ENCODE measurements around the gene INPP5A.
"Not testable (repeated sequence)": the region's sequence is repeated elsewhere in the genome, so short reads cannot be mapped to it uniquely, and the experiment has no call there.

The INPP5A gene

DNA sequence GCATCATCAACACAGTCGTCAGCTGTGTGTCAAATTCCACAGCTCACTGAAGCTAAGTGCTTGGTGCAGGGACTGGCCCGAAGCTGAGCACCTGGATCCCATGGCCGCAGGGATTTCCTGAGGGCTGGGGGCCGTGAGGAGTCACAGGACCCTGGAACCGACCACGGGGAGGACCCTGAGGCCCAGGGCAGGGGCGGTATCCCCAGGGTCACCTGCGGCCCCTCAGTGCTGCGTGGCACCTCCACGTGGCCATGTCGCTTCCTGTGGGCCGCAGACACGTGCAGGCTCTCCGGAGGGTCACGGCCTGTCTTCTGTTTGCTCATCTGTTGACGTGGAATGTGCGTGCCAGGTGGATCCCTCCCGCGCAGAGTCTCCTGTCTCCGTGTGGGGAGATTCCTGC, 194.9 kb downstream of the INPP5A start:
- DNase-seq, result no peak

GRCh38 chr10:132733926-132734325, 196.3 kb downstream of the INPP5A start:
- no peak for DNase-seq

- DNase-seq, result no peak
These were observed 197.8 kb downstream of the INPP5A start for GRCh38 chr10:132735341-132735775.

DNA sequence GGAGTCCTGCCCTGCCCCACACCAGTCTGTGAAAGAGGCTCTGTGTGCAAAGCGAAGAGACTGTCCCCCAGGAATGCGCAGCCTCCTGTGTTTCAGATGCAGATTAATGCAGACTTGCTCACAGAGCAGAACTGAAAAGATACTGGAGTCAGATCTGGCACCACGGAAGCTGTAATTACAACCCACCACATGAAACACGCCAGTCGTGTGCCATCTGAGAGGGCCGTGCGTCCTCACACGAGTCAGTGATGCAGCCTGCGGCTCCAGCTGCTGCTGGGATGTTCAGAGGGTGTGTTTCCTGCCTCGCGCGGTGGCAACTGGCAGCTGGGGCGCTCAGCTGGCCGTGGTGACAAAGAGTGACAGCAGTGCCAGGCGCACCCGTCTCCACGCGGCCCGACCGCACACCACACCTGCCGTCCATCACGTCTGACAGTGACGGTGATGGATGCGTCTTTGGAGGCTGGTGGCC, 198.4 kb downstream of the INPP5A start:
- DNase-seq, result no peak

DNA sequence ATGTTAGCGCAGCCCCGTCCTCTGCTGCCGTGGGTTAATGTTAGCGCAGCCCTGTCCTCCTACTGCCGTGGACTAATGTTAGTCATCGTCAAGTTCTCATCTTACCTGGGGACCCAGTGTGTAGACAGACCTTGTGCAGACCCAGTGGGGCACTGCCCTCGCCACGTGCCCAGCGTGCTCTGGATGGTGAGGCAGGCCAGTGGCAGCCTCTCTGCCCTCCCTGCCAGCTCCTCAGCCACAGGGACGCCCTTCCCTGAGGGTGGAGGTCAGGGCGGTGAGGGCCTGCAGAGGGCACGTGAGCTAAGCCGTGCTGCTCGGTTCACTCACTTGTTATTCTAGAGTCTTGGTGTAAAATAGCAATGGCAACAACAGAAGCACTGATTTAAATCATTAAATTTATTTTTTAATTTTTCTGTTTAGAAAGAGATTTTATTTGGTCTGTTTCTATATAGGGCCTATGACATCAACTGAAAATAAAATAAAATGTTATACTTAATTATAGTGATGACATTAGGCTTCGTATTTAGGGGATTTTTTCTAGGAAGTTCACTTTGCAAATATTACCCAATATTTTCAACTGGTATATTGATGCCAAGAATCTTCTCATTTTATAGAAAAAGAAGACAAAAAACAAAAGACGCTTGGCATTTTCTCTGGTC, 199.9 kb downstream of the INPP5A start:
- DNase-seq, result no peak

DNA sequence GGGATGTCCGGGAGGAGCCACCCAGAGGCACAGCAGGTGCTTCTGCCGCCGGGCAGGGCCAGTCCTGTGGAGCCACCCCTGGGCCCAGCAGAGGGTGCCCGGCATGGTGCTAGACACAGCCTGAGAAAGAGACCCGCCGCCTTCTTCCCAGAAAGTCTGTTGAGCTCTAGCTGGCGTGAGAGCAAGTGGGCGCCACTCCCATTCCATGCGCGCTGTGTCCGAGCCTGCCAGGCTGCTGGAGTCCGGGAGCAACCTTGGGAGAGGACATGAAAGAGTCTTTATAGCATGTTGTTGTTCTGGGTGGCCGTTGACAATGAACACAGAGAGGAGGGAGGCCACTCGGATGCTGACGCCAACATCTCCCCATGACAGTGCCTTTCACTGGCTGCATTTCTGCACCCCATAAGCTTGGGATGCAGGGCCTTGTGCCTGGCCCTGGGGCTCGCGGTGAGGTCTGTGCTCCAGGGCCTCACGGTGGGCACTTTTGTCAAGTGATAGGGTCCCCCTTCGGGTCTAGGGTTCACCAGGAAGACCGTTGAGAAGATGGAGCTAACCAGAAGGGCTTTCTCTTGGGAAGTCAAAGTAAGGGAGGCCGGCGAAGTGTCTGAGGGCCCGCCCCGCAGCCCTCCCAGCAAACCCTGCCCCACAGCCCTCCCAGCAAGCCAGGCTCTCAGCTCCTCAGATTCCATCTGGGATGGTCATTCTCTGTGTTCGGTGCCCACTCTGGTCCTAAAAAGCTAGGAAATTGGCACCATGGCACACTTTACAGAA, 201.1 kb downstream of the INPP5A start:
- DNase-seq, result no peak

DNA sequence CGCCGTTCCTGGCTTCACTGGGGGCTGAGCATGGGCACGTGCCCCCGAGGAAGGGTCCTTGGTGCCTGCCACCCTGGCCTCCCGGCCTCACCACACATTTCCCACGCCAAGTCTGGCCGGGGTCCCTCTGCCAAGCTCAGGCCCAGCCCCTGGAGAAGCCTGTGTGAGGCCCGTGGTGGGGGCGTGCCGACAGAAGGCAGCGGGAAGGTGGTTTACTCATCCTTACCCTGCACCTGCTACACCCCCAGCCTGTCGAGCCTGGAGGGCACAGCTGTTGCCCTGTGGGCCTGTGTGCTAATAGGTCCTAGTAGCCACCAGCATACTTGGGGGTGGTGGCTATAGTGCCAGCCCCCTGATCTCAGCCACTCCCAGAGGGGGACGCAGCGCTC, 201.6 kb downstream of the INPP5A start:
- DNase-seq, result no peak

DNA sequence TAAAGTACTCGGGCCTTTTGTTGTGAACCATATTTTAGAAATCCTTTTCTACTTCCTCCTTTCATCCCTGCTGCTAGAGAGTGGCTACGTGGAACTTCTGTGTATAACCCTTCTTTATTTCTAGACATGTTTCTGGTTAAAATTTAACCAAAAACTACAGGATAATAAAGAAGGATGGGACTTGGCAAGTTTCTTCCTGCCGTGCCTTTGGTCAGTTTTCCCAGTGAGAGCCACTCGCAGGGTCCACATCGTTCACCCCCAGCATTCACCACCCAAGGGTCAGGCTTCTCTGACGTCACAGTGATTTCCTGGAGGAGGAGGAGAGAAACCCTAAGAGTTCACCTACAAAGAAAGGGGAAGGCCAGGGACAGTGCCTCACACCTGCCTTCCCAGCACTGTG, 203.0 kb downstream of the INPP5A start:
- no peak for DNase-seq

DNA sequence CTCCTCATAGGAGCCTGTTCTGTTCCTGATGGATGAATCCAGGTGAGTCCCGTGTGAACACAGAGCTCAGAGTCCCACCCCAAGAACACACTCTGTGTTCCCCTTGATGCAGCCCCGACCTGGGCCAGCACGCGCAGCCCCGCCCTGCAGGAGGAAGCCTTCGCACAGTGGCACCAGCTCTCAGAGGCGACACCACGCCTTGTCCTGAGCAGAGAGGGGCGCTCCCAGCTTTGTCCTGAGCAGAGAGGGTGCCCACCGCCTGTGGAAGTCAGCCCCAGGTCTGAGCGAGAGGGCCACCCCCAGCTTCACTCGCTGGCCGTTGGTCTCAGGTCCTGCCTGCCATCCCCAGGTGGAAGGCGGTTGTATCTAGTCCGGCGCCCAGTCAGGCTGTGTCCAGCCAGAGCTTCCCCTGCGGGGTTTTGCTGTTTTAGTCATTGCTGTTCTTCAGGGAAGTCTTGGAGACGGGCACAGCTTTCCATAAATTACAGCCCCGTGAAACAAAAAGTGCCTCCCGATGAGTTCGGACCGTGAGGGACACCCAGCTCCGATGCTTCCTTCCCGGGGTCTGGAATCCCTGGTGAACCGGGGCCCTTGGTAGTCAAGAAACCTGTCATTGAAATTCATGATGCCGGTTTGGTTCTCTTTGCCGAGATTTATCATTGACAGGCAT, 204.7 kb downstream of the INPP5A start:
- DNase-seq, result no peak

DNA sequence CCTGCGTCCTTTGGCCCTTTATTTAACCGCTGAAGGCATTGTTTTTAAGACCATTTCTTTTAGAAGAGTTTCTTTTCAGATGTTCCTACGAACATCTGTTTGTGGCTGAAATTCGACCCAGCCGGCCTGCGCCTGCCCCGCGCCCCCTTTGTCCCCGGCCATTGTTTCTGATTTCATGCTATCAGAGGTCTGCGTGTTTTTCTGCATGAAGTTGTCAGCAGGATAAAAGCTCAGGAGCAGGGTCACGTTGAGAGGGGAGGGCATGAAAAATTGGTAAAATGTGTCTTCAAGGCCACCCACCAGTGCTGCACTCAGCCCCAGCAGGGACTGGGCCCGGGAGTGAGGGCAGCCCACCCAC, 205.2 kb downstream of the INPP5A start:
- no peak for DNase-seq

DNA sequence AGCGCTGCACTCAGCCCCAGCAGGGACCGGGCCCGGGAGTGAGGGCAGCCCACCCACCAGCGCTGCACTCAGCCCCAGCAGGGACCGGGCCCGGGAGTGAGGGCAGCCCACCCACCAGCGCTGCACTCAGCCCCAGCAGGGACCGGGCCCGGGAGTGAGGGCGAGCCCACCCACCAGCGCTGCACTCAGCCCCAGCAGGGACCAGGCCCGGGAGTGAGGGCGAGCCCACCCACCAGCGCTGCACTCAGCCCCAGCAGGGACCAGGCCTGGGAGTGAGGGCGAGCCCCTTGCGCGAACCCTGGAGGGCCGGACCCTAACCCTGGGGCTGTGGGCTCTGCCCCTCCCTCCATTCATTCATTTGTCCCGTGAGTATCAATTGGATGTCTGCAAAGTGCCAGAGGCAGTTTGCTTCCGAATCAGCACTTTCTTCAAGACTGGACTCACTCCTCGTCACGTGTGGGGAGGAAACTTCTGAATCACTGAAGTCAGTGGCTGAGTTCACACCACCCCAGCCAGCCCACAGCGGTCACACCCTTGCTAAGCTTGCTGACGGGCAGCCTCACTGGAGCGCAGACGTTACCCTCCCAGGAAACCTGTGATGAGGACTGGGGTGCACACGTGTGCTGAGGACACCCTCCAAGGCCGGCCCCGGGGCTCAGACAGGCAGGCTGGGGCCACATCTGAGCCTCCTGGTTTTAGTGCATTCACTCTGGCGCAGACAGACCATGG, 205.8 kb downstream of the INPP5A start:
- not testable (repeated sequence) for DNase-seq

DNA sequence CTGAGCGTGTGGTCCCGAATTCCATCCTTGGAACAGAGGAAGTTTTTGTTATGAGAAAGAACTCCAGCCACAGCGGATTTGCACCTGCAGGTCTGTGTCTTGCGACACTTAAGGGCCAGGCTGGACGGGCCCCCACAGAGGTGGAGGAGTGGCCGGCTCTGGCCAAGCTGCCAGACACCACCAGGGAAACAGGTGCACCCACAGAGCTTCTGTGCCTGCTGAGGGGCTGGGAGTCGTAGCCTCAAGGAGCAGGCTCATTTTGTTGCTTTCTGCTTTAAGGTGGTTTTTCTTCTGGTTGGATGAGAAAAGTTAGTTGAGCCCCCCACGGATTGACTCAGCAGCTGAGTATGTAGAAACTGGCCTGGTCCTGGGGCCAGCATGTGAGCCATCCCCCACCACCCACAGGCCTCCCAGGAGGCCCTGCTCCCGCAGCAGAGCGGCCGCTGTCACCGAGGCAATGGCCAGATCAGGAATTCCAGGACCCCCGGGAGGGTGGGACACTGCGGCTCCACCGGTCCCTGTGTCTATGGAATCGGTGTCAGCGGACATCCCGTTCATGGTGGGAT, 206.4 kb downstream of the INPP5A start:
- DNase-seq, result no peak

- DNase-seq, result no peak
These were observed 207.3 kb downstream of the INPP5A start for GRCh38 chr10:132744839-132745238.

GRCh38 chr10:132745511-132745910, 207.9 kb downstream of the INPP5A start:
- no peak for DNase-seq

DNA sequence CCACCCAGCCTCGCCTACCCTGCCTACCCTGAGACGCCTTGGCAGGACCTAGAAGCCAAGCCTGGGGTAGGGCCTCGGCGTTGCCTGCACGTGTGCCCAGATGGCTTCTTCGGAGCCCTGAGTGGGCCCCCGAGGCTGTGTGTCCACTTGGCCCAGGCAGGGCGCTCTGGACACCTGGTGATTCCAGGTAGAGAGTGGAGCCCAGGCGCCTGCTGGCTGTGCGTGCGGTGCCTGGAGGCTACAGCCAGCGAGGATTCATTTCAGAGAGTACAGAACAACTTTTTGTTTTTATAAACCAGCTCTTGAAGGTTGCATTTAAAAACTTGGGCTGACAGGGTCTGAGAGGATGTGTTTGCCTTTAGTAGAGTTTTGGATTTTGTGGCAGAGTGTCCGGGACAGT, 208.4 kb downstream of the INPP5A start:
- no peak for DNase-seq

DNA sequence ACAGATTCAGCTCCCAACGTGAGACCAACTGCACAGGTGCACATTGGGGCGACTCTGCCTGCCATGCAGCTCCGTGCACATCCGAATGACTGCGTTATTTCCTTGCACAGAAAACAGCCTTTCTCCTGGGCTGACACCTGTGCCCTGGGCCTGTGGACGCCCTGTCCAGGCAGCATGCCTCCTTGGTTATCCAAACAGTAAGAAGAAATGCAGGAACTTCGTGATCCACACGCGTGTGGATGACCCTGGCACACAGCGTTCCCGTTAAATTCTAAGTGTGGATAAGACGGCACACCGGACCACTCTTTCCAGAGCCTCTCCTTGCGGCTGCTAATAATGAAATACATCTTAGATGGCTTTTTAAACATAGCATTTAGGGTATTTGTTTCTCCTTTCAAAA, 208.8 kb downstream of the INPP5A start:
- no peak for DNase-seq

GRCh38 chr10:132746801-132747625, 209.4 kb downstream of the INPP5A start:
- no peak for DNase-seq

GRCh38 chr10:132748135-132748534, 210.5 kb downstream of the INPP5A start:
- DNase-seq, result no peak

- no peak for DNase-seq
These were observed 211.2 kb downstream of the INPP5A start for GRCh38 chr10:132748545-132749370.

DNA sequence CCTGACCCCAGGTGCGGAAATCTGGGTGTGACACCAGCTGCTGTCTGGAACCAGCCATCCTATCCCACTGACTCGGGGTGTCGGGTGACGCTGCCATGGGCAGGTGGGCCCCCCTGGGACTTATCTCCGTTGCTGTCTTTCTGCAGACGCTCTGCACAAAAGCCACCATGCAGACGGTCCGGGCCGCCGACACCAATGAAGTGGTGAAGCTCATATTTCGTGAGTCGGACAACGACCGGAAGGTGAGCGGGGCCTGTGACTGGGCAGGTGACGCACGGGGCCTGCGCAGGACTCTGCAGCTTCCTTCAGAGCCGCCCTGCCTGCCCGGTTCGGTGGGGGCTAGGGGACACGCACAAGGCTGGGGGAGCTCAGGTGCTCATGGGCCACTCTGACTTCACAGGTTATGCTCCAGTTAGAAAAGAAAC, 211.8 kb downstream of the INPP5A start:
- no peak for DNase-seq

DNA sequence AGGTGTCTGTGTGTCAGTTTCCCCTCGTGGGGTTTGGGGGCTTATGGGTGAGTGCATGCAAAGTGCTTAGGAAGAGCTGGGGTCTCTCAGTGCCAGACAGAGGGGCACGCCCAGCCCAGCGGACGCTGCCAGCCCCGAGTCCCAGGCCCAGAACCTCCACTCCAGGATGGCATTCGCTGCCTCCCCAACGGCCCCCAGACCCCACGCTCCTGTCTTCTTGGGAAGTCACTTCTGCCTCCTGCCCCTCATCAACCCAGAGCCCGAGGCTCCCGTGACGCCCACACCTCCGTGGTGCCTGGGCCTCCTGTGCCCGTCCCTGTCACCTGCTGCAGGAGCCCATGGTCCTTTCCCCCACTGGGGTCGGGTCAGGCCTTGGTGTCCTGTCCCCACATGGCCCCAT, 213.3 kb downstream of the INPP5A start:
- DNase-seq, result no peak

Measured in NCI-H2227 treated with DMSO at 0.1 percent for 48 hours (cell line).